ENCODE results near the gene KLHDC8B. TPM values are rescaled to one million over a fixed set of nuclear protein-coding genes. Genes with fewer than 3 reads are reported as not detected.

Gene KLHDC8B
- total and polyA plus RNA-seq, 2 donors (not counting 3 experiments of a cell fraction or from before 2014, with no cell fraction given) = 36.0 to 77.8 TPM

DNA sequence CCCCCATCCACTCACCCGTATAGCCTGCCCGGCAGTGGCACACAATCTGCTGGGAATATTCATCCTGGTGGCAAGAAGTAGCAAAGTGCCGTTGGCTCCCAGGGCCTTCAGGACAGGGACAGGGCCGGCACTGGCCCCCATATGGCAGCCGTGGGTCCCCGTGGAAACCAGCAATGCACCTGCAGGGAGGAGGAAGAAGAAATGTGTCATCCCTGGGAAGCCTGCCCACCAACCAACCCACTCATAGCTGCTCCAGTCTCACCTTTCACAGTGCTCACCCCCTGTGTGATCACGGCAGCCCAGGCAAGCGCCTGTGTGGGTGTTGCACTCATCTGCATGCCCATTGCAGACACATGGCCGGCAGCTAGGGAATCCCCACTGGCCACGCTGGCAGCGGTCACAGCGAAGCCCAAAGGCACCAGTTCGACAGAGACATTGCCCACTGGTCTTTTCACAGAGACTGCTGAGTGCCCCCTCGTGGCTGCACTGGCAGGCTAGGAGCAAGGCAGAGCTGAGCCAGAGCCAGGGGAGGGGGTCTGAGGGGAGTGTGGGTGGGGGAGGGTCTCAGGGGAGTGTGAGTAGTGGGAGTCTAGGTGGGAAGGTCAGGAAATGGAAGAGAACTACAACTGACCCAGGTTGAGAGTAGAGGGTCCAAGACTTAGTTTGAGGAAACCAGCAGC lies 46.3 kb upstream of the KLHDC8B start:
- Histone ChIP-seq H3K27me3 (ENCODE audit: control insufficient read depth in 2 of 2, insufficient read depth in 2 of 2, low read length in 2 of 2) (no peaks in the 10 kb centered on the region), H3K9me1 (replicated peaks; ENCODE audit: control insufficient read depth, extremely low read depth, insufficient read depth, low read length) (no peaks in the 10 kb centered on the region), H3K9ac (replicated peaks; ENCODE audit: extremely low read depth, insufficient read depth, low read length) (no peak overlapping the region), H3K79me2 (ENCODE audit: control insufficient read depth, insufficient read depth, low read length) (peaks cover 1% of the 10 kb centered on the region), H3K4me1 (ENCODE audit: control insufficient read depth, extremely low read depth, insufficient read depth, low read length) (no peaks in the 10 kb centered on the region), H3K27ac (ENCODE audit: insufficient read depth, low read depth, low read length) (no peak overlapping the region), H4K20me1 (replicated peaks; ENCODE audit: control insufficient read depth, extremely low read depth, insufficient read depth, low read length) (no peaks in the 10 kb centered on the region), H3K4me3 (replicated peaks in 1 of 3; ENCODE audit: insufficient read depth in 1 of 3, low read depth in 1 of 3, low read length in 3 of 3) (no peak overlapping the region), H2AFZ (ENCODE audit: low read depth, low read length) (no peak overlapping the region), H3K4me2 (ENCODE audit: insufficient read depth, low read length) (no peak overlapping the region), H3K36me3 (ENCODE audit: control insufficient read depth in 2 of 2, extremely low read depth in 1 of 2, insufficient read depth in 2 of 2, low read length in 2 of 2) (peaks cover 5 to 73% of the 10 kb centered on the region in 2 experiments), H3K9me3 (replicated peaks; ENCODE audit: control insufficient read depth, insufficient read depth, low read length) (no peaks in the 10 kb centered on the region)
- dilution Hi-C loops (cut with MboI; ENCODE audit: extremely low pct_ligation_motif_present, low sequenced_read_pairs) (no loop called here), intact Hi-C loops (cut with micrococcal nuclease) (no loop called here)
- BruUV-seq (replicated peaks) = no TSS peak
- no peak for FAIRE-seq
- CTCF ChIA-PET = no interaction called here
- no peak for DNase-seq (ENCODE audit: low read depth, low spot score)
- TF ChIP-seq JUN (IDR thresholded peaks at IDR 0.05; ENCODE audit: borderline replicate concordance, insufficient read depth, insufficient read length, low read depth) = no peak
- no peak for TF ChIP-seq POLR2A (IDR thresholded peaks at IDR 0.05; ENCODE audit: low read depth, low read length)
- POLR2A ChIA-PET = no interaction called here

- Histone ChIP-seq H3K9ac (replicated peaks; ENCODE audit: extremely low read depth, insufficient read depth, low read length) (no peak overlapping the region), H3K27ac (ENCODE audit: insufficient read depth, low read depth, low read length) (no peak overlapping the region), H3K79me2 (ENCODE audit: control insufficient read depth, insufficient read depth, low read length) (peaks cover 25% of the 10 kb centered on the region), H3K9me1 (replicated peaks; ENCODE audit: control insufficient read depth, extremely low read depth, insufficient read depth, low read length) (no peaks in the 10 kb centered on the region), H3K4me3 (replicated peaks in 1 of 3; ENCODE audit: insufficient read depth in 1 of 3, low read depth in 1 of 3, low read length in 3 of 3) (no peak overlapping the region), H3K4me2 (ENCODE audit: insufficient read depth, low read length) (no peak overlapping the region), H4K20me1 (replicated peaks; ENCODE audit: control insufficient read depth, extremely low read depth, insufficient read depth, low read length) (no peaks in the 10 kb centered on the region), H3K36me3 (ENCODE audit: control insufficient read depth in 2 of 2, extremely low read depth in 1 of 2, insufficient read depth in 2 of 2, low read length in 2 of 2) (peaks cover 0 to 41% of the 10 kb centered on the region in 2 experiments), H3K9me3 (replicated peaks; ENCODE audit: control insufficient read depth, insufficient read depth, low read length) (no peaks in the 10 kb centered on the region), H3K4me1 (ENCODE audit: control insufficient read depth, extremely low read depth, insufficient read depth, low read length) (peaks cover 14% of the 10 kb centered on the region), H2AFZ (ENCODE audit: low read depth, low read length) (no peak overlapping the region), H3K27me3 (ENCODE audit: control insufficient read depth in 2 of 2, insufficient read depth in 2 of 2, low read length in 2 of 2) (no peaks in the 10 kb centered on the region)
- TF ChIP-seq MYC (IDR thresholded peaks at IDR 0.05; ENCODE audit: low read depth, low read length) = no peak
- TF ChIP-seq EZH2 (IDR thresholded peaks at IDR 0.05; ENCODE audit: borderline replicate concordance, low read depth, low read length, severe bottlenecking) = no peak
- no peak for TF ChIP-seq POLR2A (IDR thresholded peaks at IDR 0.05; ENCODE audit: low read depth, low read length)
- TF ChIP-seq FOS (IDR thresholded peaks at IDR 0.05; ENCODE audit: borderline replicate concordance, insufficient read depth, low read length) = no peak
- TF ChIP-seq, protein P1, sequence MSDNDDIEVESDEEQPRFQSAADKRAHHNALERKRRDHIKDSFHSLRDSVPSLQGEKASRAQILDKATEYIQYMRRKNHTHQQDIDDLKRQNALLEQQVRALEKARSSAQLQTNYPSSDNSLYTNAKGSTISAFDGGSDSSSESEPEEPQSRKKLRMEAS (IDR thresholded peaks at IDR 0.05; ENCODE audit: insufficient read depth, insufficient read length) = no peak
- intact Hi-C loops (cut with micrococcal nuclease) (no loop called here), dilution Hi-C loops (cut with MboI; ENCODE audit: extremely low pct_ligation_motif_present, low sequenced_read_pairs) (no loop called here)
- FAIRE-seq (no peak), DNase-seq (ENCODE audit: low read depth, low spot score) (no peak)
- POLR2A ChIA-PET = interaction anchor here (0.5 kb wide), 1 partner anchor 25 kb away, joined by 7 read pairs; no protein-coding TSS in a partner anchor
- CTCF ChIA-PET = interaction anchor here (1.5 kb wide), 1 partner anchor 318 kb away, joined by 3 read pairs; no protein-coding TSS in a partner anchor
- BruUV-seq (replicated peaks) = no TSS peak
These were observed 40.4 kb upstream of the KLHDC8B start for GRCh38 chr3:49131040-49131439.

Measured in endothelial cell of umbilical vein (primary cell).